ENCODE measurements around the gene LRRK1.

The LRRK1 gene

DNA sequence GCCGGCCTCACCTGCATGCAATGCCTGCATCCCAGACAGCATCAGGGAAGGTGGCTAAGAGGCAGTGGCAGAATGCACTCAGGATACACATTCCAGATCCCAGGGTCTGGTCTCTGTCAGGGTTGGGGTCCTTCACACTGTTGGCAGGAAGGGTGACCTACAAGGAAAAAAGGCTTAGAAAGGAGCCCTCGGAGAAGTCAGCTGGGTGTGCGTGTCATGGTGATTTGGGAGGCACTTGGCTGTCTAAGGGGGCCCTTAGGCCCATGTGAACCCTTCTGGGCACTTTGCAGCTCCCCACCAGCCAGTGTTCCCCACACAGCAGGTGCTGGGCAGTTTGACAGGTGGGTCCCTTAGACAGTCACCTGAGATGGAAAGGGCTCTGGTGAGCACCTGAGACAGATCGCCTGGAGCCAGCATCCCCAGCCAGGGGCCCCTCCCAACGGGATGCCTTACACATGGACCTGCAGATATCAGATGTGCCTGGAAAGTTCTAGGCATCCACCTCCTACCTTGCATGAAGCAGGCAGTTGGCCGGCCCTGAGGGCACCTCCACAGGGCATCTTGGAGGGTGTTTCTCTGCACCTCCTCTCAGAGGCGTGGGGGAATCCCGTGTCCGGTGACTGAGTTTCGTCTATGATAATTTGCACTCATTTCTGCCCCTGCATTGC, 131.6 kb downstream of the LRRK1 start:
- Histone ChIP-seq H2BK15ac (ENCODE audit: low read depth, poor library complexity, severe bottlenecking) (no peak overlapping the region), H2BK5ac (ENCODE audit: low read depth, low read length, poor library complexity, severe bottlenecking) (no peak overlapping the region), H3K36me3 (ENCODE audit: control insufficient read depth in 1 of 2, insufficient read depth in 2 of 2, low read depth in 1 of 2, low read length in 2 of 2) (peaks cover 6 to 80% of the 10 kb centered on the region in 2 experiments), H2BK120ac (ENCODE audit: low read depth, low read length) (no peak overlapping the region), H3K79me1 (replicated peaks; ENCODE audit: low read length, poor library complexity, severe bottlenecking) (no peaks in the 10 kb centered on the region), H2BK12ac (ENCODE audit: low read length in 2 of 2) (no peak overlapping the region), H3K9ac (ENCODE audit: low read length) (no peak overlapping the region), H3K4me1 (ENCODE audit: control insufficient read depth, insufficient read depth, low read depth, low read length) (no peaks in the 10 kb centered on the region), H4K8ac (ENCODE audit: low read length) (no peak overlapping the region), H3K9me3 (ENCODE audit: control insufficient read depth, low read length) (no peaks in the 10 kb centered on the region), H4K91ac (ENCODE audit: low read length) (no peak overlapping the region), H3K4ac (ENCODE audit: low read depth in 1 of 2, low read length in 2 of 2) (no peak overlapping the region), H2AFZ (ENCODE audit: low read depth, low read length) (no peak overlapping the region), H3K4me3 (ENCODE audit: insufficient read depth in 1 of 2, low read depth in 1 of 2, low read length in 2 of 2) (no peak overlapping the region), H3K14ac (ENCODE audit: low read length in 2 of 2) (no peak overlapping the region), H3K4me2 (ENCODE audit: low read length, poor library complexity, severe bottlenecking) (no peak overlapping the region), H3K27ac (ENCODE audit: low read length, poor library complexity, severe bottlenecking) (no peak overlapping the region), H2AK5ac (ENCODE audit: low read length, severe bottlenecking) (no peak overlapping the region), H3K27me3 (ENCODE audit: control insufficient read depth in 1 of 2, insufficient read depth in 1 of 2, low read length in 2 of 2) (no peaks in the 10 kb centered on the region), H3K18ac (ENCODE audit: low read depth in 1 of 2, low read length in 2 of 2) (no peak overlapping the region), H3K23ac (ENCODE audit: low read length in 2 of 2) (no peak overlapping the region)
- DNase-seq = no peak
- 83% methylated on average over 10 of the region's 10 CpGs for WGBS

- Histone ChIP-seq H3K4ac (ENCODE audit: low read depth in 1 of 2, low read length in 2 of 2) (no peak overlapping the region), H3K79me1 (replicated peaks; ENCODE audit: low read length, poor library complexity, severe bottlenecking) (no peaks in the 10 kb centered on the region), H4K8ac (ENCODE audit: low read length) (no peak overlapping the region), H4K91ac (ENCODE audit: low read length) (no peak overlapping the region), H3K36me3 (ENCODE audit: control insufficient read depth in 1 of 2, insufficient read depth in 2 of 2, low read depth in 1 of 2, low read length in 2 of 2) (peaks cover 6 to 80% of the 10 kb centered on the region in 2 experiments), H3K4me2 (ENCODE audit: low read length, poor library complexity, severe bottlenecking) (no peak overlapping the region), H3K27ac (ENCODE audit: low read length, poor library complexity, severe bottlenecking) (no peak overlapping the region), H2BK12ac (ENCODE audit: low read length in 2 of 2) (no peak overlapping the region), H2BK15ac (ENCODE audit: low read depth, poor library complexity, severe bottlenecking) (no peak overlapping the region), H3K23ac (ENCODE audit: low read length in 2 of 2) (no peak overlapping the region), H2AFZ (ENCODE audit: low read depth, low read length) (no peak overlapping the region), H2BK5ac (ENCODE audit: low read depth, low read length, poor library complexity, severe bottlenecking) (no peak overlapping the region), H3K9ac (ENCODE audit: low read length) (no peak overlapping the region), H3K9me3 (ENCODE audit: control insufficient read depth, low read length) (no peaks in the 10 kb centered on the region), H3K18ac (ENCODE audit: low read depth in 1 of 2, low read length in 2 of 2) (no peak overlapping the region), H2AK5ac (ENCODE audit: low read length, severe bottlenecking) (no peak overlapping the region), H3K14ac (ENCODE audit: low read length in 2 of 2) (no peak overlapping the region), H2BK120ac (ENCODE audit: low read depth, low read length) (no peak overlapping the region), H3K4me3 (ENCODE audit: insufficient read depth in 1 of 2, low read depth in 1 of 2, low read length in 2 of 2) (no peak overlapping the region), H3K27me3 (ENCODE audit: control insufficient read depth in 1 of 2, insufficient read depth in 1 of 2, low read length in 2 of 2) (no peaks in the 10 kb centered on the region), H3K4me1 (ENCODE audit: control insufficient read depth, insufficient read depth, low read depth, low read length) (no peaks in the 10 kb centered on the region)
- 90% methylated on average over 28 of the region's 28 CpGs for WGBS
- no peak for DNase-seq
These were observed 132.3 kb downstream of the LRRK1 start for GRCh38 chr15:101051291-101052030.

DNA sequence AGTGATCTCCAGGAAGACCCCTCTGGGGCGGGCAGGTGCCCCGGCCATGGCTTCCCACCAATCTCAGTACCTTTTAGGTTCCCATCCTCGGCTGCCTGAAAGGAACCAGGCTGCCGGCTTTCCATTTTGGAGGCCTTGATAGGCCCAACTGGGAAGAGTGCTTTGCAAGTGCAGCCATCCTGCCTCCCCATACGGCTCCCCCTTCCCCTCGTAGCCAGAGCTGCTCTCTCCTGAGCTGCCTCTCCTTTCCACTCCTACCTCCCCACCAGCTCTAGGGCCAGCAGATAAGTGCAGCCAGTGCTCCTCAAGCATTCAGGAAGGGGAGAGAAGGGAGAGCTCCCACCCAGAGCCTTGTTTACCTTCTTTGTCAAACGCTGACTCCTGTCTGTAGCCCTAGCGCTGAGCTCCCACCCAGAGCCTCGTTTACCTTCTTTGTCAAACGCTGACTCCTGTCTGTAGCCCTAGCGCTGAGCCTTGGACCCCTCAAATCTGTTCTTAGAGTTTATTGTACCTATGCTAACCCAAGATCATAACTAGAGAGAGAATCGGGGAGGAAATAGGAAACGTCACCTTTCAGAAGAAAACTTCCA, 133.0 kb downstream of the LRRK1 start:
- Histone ChIP-seq H3K27ac (ENCODE audit: low read length, poor library complexity, severe bottlenecking) (no peak overlapping the region), H3K9me3 (ENCODE audit: control insufficient read depth, low read length) (no peaks in the 10 kb centered on the region), H4K91ac (ENCODE audit: low read length) (no peak overlapping the region), H2BK5ac (ENCODE audit: low read depth, low read length, poor library complexity, severe bottlenecking) (no peak overlapping the region), H3K4me2 (ENCODE audit: low read length, poor library complexity, severe bottlenecking) (no peak overlapping the region), H2AK5ac (ENCODE audit: low read length, severe bottlenecking) (no peak overlapping the region), H3K79me1 (replicated peaks; ENCODE audit: low read length, poor library complexity, severe bottlenecking) (no peaks in the 10 kb centered on the region), H3K14ac (ENCODE audit: low read length in 2 of 2) (no peak overlapping the region), H2BK12ac (ENCODE audit: low read length in 2 of 2) (no peak overlapping the region), H2BK15ac (ENCODE audit: low read depth, poor library complexity, severe bottlenecking) (no peak overlapping the region), H3K4me3 (ENCODE audit: insufficient read depth in 1 of 2, low read depth in 1 of 2, low read length in 2 of 2) (no peak overlapping the region), H3K23ac (ENCODE audit: low read length in 2 of 2) (no peak overlapping the region), H3K27me3 (ENCODE audit: control insufficient read depth in 1 of 2, insufficient read depth in 1 of 2, low read length in 2 of 2) (no peaks in the 10 kb centered on the region), H3K4ac (ENCODE audit: low read depth in 1 of 2, low read length in 2 of 2) (no peak overlapping the region), H3K9ac (ENCODE audit: low read length) (no peak overlapping the region), H4K8ac (ENCODE audit: low read length) (no peak overlapping the region), H3K4me1 (ENCODE audit: control insufficient read depth, insufficient read depth, low read depth, low read length) (no peaks in the 10 kb centered on the region), H3K18ac (ENCODE audit: low read depth in 1 of 2, low read length in 2 of 2) (no peak overlapping the region), H2BK120ac (ENCODE audit: low read depth, low read length) (no peak overlapping the region), H3K36me3 (ENCODE audit: control insufficient read depth in 1 of 2, insufficient read depth in 2 of 2, low read depth in 1 of 2, low read length in 2 of 2) (peaks cover 10 to 82% of the 10 kb centered on the region in 2 experiments), H2AFZ (ENCODE audit: low read depth, low read length) (no peak overlapping the region)
- DNase-seq = no peak
- WGBS = 85% methylated on average over 13 of the region's 13 CpGs

- Histone ChIP-seq H4K8ac (ENCODE audit: low read length) (no peak overlapping the region), H3K27ac (ENCODE audit: low read length, poor library complexity, severe bottlenecking) (no peak overlapping the region), H2AK5ac (ENCODE audit: low read length, severe bottlenecking) (no peak overlapping the region), H3K79me1 (replicated peaks; ENCODE audit: low read length, poor library complexity, severe bottlenecking) (no peaks in the 10 kb centered on the region), H3K4ac (ENCODE audit: low read depth in 1 of 2, low read length in 2 of 2) (no peak overlapping the region), H3K4me3 (ENCODE audit: insufficient read depth in 1 of 2, low read depth in 1 of 2, low read length in 2 of 2) (no peak overlapping the region), H4K91ac (ENCODE audit: low read length) (no peak overlapping the region), H2AFZ (ENCODE audit: low read depth, low read length) (no peak overlapping the region), H3K4me2 (ENCODE audit: low read length, poor library complexity, severe bottlenecking) (no peak overlapping the region), H3K9me3 (ENCODE audit: control insufficient read depth, low read length) (no peaks in the 10 kb centered on the region), H3K36me3 (ENCODE audit: control insufficient read depth in 1 of 2, insufficient read depth in 2 of 2, low read depth in 1 of 2, low read length in 2 of 2) (peaks cover 10 to 82% of the 10 kb centered on the region in 2 experiments), H3K14ac (ENCODE audit: low read length in 2 of 2) (no peak overlapping the region), H2BK12ac (ENCODE audit: low read length in 2 of 2) (no peak overlapping the region), H3K23ac (ENCODE audit: low read length in 2 of 2) (no peak overlapping the region), H2BK120ac (ENCODE audit: low read depth, low read length) (no peak overlapping the region), H3K9ac (ENCODE audit: low read length) (no peak overlapping the region), H3K4me1 (ENCODE audit: control insufficient read depth, insufficient read depth, low read depth, low read length) (no peaks in the 10 kb centered on the region), H2BK5ac (ENCODE audit: low read depth, low read length, poor library complexity, severe bottlenecking) (no peak overlapping the region), H3K27me3 (ENCODE audit: control insufficient read depth in 1 of 2, insufficient read depth in 1 of 2, low read length in 2 of 2) (no peaks in the 10 kb centered on the region), H2BK15ac (ENCODE audit: low read depth, poor library complexity, severe bottlenecking) (no peak overlapping the region), H3K18ac (ENCODE audit: low read depth in 1 of 2, low read length in 2 of 2) (no peak overlapping the region)
- 95% methylated on average over 20 of the region's 20 CpGs for WGBS
- DNase-seq = no peak
These were observed 133.5 kb downstream of the LRRK1 start for GRCh38 chr15:101052681-101053121.
